Vagina (tissue), 2 donors: ENCODE results near the gene CREB3L2. TPM values are rescaled to one million over a fixed set of nuclear protein-coding genes. Genes with fewer than 3 reads are reported as not detected.

Experiments
- DNase-seq, 2 donors: peaks; one replicate each; pipeline ENCODE4 v3.0.0-alpha.2; 2017; ENCODE audit errors: extremely low spot score in 2 of 2
- H3K27ac ChIP-seq: fragments of 200-600 bp; sonication (generic); one replicate; pipeline ENCODE4 v1.5.1; 2019
- H3K27me3 ChIP-seq: fragments of 200-600 bp; sonication (generic); one replicate; pipeline ENCODE4 v1.5.1; 2019
- H3K36me3 ChIP-seq, 2 donors: fragments of 200-600 bp; sonication (generic); one replicate each; pipeline ENCODE4 v1.5.1; 2017 to 2019
- H3K4me1 ChIP-seq: fragments of 200-600 bp; sonication (generic); one replicate; pipeline ENCODE4 v1.5.1; 2019
- H3K4me3 ChIP-seq, 2 donors: fragments of 200-600 bp; sonication (generic); 1 replicate in 1 of 2; 2 replicates in 1 of 2; pipeline ENCODE4 v1.5.1; 2016 to 2019
- H3K9me3 ChIP-seq: fragments of 200-600 bp; sonication (generic); one replicate; pipeline ENCODE4 v1.5.1; 2019
- CTCF ChIP-seq, 3 experiments: fragments of 450-650 bp in 2 of 3; fragments of 200-600 bp in 1 of 3; sonication (generic) in 1 of 3; IDR thresholded peaks; one replicate each; pipeline ENCODE4 v1.5.1; 2017 to 2019; ENCODE audit warnings: antibody characterized with exemption in 3 of 3, mild to moderate bottlenecking in 2 of 3, moderate library complexity in 2 of 3
- POLR2A ChIP-seq, 2 donors: fragments of 450-650 bp; IDR thresholded peaks; one replicate each; pipeline ENCODE4 v1.6.1; 2017; ENCODE audit warnings: antibody characterized with exemption in 2 of 2, mild to moderate bottlenecking in 2 of 2, moderate library complexity in 2 of 2
- POLR2AphosphoS5 ChIP-seq, 2 donors: sonication (generic); formaldehyde crosslinking; IDR thresholded peaks; one replicate each; pipeline ENCODE4 v1.9.0; 2017; ENCODE audit warnings: antibody characterized with exemption in 2 of 2, mild to moderate bottlenecking in 2 of 2, low read depth in 1 of 2; ENCODE audit not compliant: insufficient read depth in 1 of 2
- intact Hi-C: fragments of 100-400 bp; cut with DNase I; formaldehyde crosslinking; loops from one replicate; pipeline ENCODE4 v1.15.1; 2023
- total RNA-seq: library from RNA; depleted of rRNA; stranded (reverse); fragments of >200 nt; gene quantifications from one replicate; pipeline ENCODE4 v1.2.3, GENCODE V29; 2016

CREB3L2 gene
- total RNA-seq, 1 donor from 2014 or later: 28.7 TPM

DNA sequence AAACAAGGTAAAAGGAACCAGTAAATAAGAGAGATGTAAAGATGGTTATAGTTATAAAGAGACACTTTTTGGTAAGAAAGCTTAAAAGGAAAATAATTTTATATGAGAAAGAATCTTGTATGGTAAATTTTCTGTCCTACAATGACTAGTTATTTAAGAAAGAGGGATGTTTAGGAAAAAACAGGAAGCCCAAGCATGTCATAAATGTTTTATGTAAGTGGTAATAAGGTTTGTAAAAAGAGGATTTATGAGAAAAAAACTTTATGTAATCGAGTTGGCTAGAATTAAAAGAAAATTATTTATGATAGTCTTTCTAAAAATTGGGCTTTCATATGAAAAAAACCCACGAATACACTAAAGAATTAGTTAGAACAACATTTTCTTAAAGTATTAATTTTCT lies 34.2 kb upstream of the CREB3L2 start:
- TF ChIP-seq CTCF (IDR thresholded peaks at IDR 0.05): no peak
- H3K36me3 ChIP-seq: no peaks in the 10 kb centered on the region
- no peaks in the 10 kb centered on the region for H3K4me1 ChIP-seq
- H3K27me3 ChIP-seq: no peaks in the 10 kb centered on the region
- no peak overlapping the region for H3K27ac ChIP-seq
- intact Hi-C loops: no loop called here
- H3K9me3 ChIP-seq: no peaks in the 10 kb centered on the region
- DNase-seq: no peak
- H3K4me3 ChIP-seq: no peak overlapping the region

DNA sequence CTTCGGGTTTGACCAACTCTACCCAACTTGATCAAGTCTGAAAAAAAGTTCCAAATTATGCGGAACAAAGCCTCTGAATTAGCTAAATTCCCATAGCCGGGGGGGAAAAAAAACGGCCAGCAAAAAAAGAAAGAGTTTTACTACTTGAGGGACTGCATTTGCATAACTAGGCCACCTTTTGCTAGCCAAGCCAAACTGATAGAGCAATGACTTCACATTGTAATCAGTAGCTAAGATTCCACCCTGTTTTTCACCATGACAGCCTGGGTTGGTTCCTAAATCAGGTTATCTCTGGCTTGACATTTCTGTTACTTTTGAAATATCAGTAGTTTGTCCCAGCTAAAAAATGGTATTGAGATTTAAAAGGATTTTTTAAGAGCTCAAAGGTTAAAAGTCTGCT lies 31.4 kb upstream of the CREB3L2 start:
- Histone ChIP-seq H3K36me3 (no peaks in the 10 kb centered on the region), H3K9me3 (no peaks in the 10 kb centered on the region), H3K27ac (no peak overlapping the region), H3K4me3 (no peak overlapping the region), H3K27me3 (no peaks in the 10 kb centered on the region), H3K4me1 (no peaks in the 10 kb centered on the region)
- TF ChIP-seq POLR2A (IDR thresholded peaks at IDR 0.05) (no peak), CTCF (IDR thresholded peaks at IDR 0.05) (no peak), POLR2AphosphoS5 (IDR thresholded peaks at IDR 0.05; ENCODE audit: insufficient read depth in 1 of 2, low read depth in 1 of 2) (no peak)
- intact Hi-C loops: no loop called here
- no peak for DNase-seq

GRCh38 chr7:138032770-138033169 lies 30.9 kb upstream of the CREB3L2 start:
- Histone ChIP-seq H3K27ac (no peak overlapping the region), H3K9me3 (no peaks in the 10 kb centered on the region), H3K36me3 (no peaks in the 10 kb centered on the region), H3K4me1 (no peaks in the 10 kb centered on the region), H3K27me3 (no peaks in the 10 kb centered on the region), H3K4me3 (no peak overlapping the region)
- DNase-seq: no peak
- TF ChIP-seq POLR2AphosphoS5 (IDR thresholded peaks at IDR 0.05; ENCODE audit: insufficient read depth in 1 of 2, low read depth in 1 of 2): no peak
- intact Hi-C loops: no loop called here

DNA sequence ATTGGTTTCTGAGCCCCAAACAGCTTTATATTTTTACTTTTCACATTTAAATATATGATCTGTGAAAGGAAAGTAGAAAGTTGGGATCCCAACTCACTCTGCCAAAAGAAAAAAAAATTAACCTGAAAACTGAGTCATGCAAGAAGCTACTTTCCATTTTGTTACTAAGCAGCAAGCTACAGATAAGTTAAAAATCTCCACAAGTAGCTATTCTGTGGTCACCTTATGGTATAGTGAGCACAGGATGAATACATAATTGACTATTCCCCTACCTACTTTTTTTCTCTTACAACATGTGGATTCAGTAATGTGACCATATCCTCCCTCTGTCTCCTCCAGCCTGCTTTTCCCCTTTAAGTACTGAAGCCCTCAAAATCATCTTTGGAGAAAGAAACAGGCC lies 30.3 kb upstream of the CREB3L2 start:
- H3K4me3 ChIP-seq: no peak overlapping the region
- no peaks in the 10 kb centered on the region for H3K36me3 ChIP-seq
- H3K27ac ChIP-seq: no peak overlapping the region
- H3K9me3 ChIP-seq: no peaks in the 10 kb centered on the region
- intact Hi-C loops: no loop called here
- H3K4me1 ChIP-seq: no peaks in the 10 kb centered on the region
- DNase-seq: no peak
- no peak for TF ChIP-seq CTCF (IDR thresholded peaks at IDR 0.05)
- no peak for TF ChIP-seq POLR2AphosphoS5 (IDR thresholded peaks at IDR 0.05; ENCODE audit: insufficient read depth in 1 of 2, low read depth in 1 of 2)
- TF ChIP-seq POLR2A (IDR thresholded peaks at IDR 0.05): no peak
- no peaks in the 10 kb centered on the region for H3K27me3 ChIP-seq

- Histone ChIP-seq H3K36me3 (no peaks in the 10 kb centered on the region), H3K9me3 (no peaks in the 10 kb centered on the region), H3K4me1 (no peaks in the 10 kb centered on the region), H3K4me3 (no peak overlapping the region), H3K27me3 (no peaks in the 10 kb centered on the region), H3K27ac (no peak overlapping the region)
- TF ChIP-seq POLR2A (IDR thresholded peaks at IDR 0.05) (no peak), POLR2AphosphoS5 (IDR thresholded peaks at IDR 0.05; ENCODE audit: insufficient read depth in 1 of 2, low read depth in 1 of 2) (no peak), CTCF (IDR thresholded peaks at IDR 0.05) (no peak)
- intact Hi-C loops: no loop called here
- no peak for DNase-seq
These were observed 28.9 kb upstream of the CREB3L2 start for GRCh38 chr7:138030679-138031351.
